ENCODE data around the gene RELT.

The RELT gene

DNA sequence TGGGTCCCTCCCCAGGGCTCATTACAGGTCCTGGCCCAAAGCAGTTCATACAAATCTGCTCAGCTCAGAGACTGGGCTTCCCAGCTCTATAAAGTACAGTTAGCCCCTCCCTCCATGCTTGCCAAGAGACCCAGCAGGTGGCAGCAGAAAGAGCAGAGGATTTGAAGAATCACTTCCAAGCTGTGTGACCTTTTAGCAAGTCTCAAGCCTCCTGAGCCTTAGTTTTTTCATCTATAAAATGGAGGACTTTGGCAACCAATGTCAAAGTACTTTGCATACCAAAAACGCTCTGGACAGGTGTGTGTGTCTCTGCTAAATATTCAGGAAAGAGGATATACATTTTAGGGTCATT lies 26.6 kb downstream of the RELT start:
- TF ChIP-seq, protein P1, sequence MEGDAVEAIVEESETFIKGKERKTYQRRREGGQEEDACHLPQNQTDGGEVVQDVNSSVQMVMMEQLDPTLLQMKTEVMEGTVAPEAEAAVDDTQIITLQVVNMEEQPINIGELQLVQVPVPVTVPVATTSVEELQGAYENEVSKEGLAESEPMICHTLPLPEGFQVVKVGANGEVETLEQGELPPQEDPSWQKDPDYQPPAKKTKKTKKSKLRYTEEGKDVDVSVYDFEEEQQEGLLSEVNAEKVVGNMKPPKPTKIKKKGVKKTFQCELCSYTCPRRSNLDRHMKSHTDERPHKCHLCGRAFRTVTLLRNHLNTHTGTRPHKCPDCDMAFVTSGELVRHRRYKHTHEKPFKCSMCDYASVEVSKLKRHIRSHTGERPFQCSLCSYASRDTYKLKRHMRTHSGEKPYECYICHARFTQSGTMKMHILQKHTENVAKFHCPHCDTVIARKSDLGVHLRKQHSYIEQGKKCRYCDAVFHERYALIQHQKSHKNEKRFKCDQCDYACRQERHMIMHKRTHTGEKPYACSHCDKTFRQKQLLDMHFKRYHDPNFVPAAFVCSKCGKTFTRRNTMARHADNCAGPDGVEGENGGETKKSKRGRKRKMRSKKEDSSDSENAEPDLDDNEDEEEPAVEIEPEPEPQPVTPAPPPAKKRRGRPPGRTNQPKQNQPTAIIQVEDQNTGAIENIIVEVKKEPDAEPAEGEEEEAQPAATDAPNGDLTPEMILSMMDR (conservative IDR thresholded peaks at IDR 0.05; ENCODE audit: low read depth, low read length): peak; percentile 54
- DNase-seq (ENCODE audit: low read depth): peak; percentile 55

DNA sequence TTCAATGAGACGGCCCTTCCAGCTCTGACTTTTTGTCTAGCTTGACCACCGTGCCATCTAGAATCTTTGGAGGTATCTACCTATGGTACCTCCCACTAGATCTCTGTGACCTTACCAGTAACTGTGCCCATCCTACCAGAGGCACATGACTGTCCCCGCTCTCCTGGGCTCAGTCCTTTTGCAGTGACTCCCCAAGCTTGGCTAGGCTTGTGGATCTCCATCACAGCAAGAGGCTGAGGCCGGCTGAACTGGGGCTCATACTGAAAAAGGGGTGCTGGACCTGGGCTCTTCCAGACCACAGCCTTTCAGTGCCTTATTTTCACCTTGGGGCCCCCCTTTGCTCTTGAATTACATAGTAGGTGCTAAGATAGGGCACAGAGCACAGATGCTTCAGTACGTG lies 27.3 kb downstream of the RELT start:
- TF ChIP-seq, protein P1 (conservative IDR thresholded peaks at IDR 0.05; ENCODE audit: low read depth, low read length): no peak
- H3K4me3 ChIP-seq (ENCODE audit: low read depth, low read length): no peak overlapping the region
- no peak for DNase-seq (ENCODE audit: low read depth)

More for the DNA sequence above, 26.6 kb downstream of the RELT start:
- no peak overlapping the region for H3K4me3 ChIP-seq (ENCODE audit: low read depth, low read length)

DNA sequence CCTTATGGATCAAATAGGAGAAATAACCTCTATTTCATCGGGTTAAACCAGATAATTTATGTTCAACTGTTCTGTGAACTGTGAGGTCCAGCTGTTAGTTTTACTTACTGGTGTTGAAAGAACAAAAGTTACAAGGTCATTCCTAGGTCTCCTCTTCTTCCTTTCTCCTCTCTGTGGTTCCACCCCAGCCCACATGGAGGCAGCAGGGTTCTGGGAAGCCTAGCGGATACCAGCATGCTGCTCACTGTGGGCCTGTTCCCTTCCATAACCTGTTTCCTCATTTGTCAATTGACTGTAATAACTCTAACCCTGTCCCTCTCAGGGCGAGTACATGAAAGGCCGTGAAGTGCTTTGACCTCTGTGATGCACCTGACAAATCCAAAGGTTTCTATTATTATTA lies 27.8 kb downstream of the RELT start:
- TF ChIP-seq, protein P1 (conservative IDR thresholded peaks at IDR 0.05; ENCODE audit: low read depth, low read length): peak; percentile 94
- H3K4me3 ChIP-seq (ENCODE audit: low read depth, low read length): no peak overlapping the region
- peak; percentile 85 for DNase-seq (ENCODE audit: low read depth)

DNA sequence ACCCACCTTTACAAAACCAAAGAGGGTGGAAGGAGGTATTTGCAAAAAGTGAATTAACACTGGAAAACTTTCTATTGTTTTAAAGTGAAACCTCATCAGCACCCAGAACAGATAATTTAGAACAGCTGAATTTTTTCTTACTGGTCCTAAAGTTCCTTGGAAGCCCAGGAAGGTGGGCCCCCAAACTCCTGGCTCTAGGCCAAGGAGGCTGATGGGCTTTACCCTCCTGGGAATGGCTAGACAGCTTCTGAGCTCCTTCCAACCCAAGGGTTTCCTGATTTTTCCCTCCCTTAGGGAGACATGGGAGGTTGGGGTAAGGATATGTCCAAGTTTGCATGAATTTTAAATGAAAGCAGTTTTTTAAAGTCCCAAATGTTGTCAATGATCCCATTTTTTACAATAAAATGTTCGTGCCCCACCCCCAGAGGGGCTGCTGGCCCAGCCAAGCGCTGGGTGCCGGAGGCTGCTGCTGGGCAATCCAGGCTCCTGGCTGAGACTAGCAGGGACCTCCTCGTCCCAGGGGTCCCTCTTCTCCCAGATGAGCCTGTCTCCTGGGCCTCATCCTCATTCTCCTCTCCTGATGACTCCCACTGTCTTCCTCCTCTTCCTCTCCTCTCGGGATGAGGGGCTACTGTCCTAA lies 28.4 kb downstream of the RELT start:
- no peak for DNase-seq (ENCODE audit: low read depth)
- H3K4me3 ChIP-seq (ENCODE audit: low read depth, low read length): no peak overlapping the region
- TF ChIP-seq, protein P1 (conservative IDR thresholded peaks at IDR 0.05; ENCODE audit: low read depth, low read length): no peak

DNA sequence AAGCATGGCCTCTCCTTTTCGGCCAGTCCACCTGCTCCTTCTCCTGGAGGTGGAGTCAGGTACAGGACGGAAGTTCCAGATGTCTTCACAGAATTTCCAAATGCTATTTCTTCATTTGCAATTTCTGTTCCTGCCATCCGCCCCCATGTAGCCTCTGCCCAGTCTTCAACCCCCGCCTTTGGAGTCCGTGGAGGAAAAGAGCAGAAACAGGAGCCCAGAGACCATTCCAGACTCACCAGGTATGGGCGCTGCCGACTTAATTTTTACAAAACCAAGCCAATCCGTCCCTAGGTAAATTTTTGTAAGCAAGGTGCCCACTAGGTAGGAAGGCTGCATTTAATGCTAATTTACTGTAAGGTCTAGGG lies 28.9 kb downstream of the RELT start:
- H3K4me3 ChIP-seq (ENCODE audit: low read depth, low read length): no peak overlapping the region
- TF ChIP-seq, protein P1 (conservative IDR thresholded peaks at IDR 0.05; ENCODE audit: low read depth, low read length): no peak
- DNase-seq (ENCODE audit: low read depth): no peak

DNA sequence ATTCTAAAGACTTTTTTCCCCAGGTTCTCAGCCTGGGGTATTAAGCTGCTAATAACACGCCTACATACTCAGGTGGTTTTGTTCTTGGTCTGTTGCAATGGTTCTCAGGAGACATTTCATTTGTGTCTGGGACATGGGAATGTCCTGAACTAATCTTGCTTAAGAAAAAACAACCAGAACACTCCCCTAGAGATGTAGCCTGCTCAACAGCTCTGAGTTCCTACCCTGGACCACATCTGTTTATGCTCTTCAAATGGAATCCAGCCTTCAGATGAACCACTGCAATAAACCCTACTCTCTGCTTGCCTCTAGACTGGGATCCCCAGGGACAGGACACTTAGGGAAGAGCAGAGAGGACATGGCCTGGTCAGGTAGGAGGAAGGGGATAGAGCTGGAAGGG lies 29.9 kb downstream of the RELT start:
- TF ChIP-seq, protein P1 (conservative IDR thresholded peaks at IDR 0.05; ENCODE audit: low read depth, low read length): no peak
- no peak overlapping the region for H3K4me3 ChIP-seq (ENCODE audit: low read depth, low read length)
- no peak for DNase-seq (ENCODE audit: low read depth)

DNA sequence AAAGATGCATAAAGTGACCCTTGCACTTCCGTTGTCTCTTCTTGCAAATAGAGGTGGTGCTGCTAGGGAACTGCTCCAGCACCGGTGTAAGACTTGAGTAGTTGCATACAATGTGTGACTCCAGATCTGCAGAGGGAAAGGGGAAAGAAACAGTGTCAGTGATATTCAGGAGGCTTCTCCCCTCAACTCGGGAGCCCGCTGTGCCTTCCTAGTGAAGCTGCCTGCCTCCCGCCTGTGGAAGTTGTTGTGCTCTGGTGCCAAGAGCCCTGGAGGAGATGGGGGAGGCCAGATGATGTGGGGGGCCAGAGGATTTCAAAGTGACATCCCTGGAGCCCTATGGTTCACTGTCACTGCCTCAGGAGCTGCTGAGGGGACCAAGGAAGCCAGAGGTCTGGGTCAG lies 30.4 kb downstream of the RELT start:
- H3K4me3 ChIP-seq (ENCODE audit: low read depth, low read length): no peak overlapping the region
- no peak for DNase-seq (ENCODE audit: low read depth)
- TF ChIP-seq, protein P1 (conservative IDR thresholded peaks at IDR 0.05; ENCODE audit: low read depth, low read length): no peak

Data from choroid plexus epithelial cell (primary cell).